ENCODE data around the gene MAT1A. TPM values are rescaled to one million over a fixed set of nuclear protein-coding genes. Genes with fewer than 3 reads are reported as not detected.

The MAT1A gene
- total and polyA plus RNA-seq, 2 of the 13 experiments (the other 11 are each of a cell fraction or from before 2014, with no cell fraction given): 57.1 to 76.9 TPM

DNA sequence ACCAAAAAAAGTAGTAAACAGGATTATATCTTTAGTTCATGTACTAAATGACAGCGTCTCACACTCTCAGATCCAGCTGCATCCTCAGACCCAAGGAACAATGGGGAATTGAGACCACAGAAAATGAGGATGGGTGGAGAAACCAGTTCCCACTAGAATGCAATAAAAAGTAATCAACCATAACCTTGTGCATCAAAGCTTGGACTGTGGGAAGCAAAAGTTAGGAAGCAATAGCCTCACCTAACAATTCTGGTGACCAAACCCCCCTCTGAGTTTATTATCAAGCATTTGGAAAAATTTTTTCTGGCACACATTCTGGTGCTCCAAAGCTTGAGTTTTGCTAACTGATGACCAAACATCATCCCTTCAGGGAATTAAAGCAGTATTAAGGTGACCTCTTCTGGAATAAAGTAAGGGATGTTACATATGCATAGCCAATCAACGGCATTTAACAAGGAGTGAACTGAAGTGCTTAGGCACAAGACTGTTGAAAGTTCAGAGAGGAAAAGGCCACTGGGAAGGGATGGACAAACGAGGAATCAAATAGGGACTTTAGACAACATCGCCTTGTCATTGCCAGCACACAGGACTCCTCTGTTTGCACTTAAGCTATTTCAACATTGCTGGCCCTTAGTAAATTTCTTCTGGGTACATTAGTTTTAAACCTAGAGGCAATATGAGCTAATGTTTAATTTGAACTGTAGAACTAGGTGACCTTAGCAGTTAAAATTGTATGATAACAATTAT, 1.2 kb upstream of the MAT1A start (continued):
- TF ChIP-seq ZNF790 (CRISPR knock-in tag; IDR thresholded peaks at IDR 0.05; ENCODE audit: borderline replicate concordance): no peak

DNA sequence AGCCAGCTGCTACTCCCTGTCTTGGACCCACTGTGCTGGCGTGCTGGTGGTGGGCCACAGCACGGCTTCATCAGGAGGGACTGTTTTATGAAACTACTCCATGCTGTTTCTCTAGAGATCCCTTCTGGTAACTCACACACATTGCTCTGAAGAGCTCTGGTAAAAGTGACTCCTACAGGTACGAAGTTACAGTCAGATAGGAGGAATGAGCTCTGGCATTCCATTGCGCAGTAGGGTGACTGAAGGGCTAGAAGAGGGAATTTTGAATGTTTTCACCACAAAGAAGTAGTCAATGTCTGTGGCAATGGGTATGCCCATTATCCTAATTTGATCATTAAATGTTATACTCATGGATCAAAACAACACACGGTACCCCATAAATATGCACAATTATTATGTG, 609 bp downstream of the MAT1A start:
- Histone ChIP-seq H2AFZ (ENCODE audit: low read length) (no peak overlapping the region), H3K27me3 (ENCODE audit: control insufficient read depth in 1 of 2, insufficient read depth in 2 of 2, low read length in 2 of 2) (no peaks in the 10 kb centered on the region; a peak in 1 of 5 replicates), H3K27ac (ENCODE audit: extremely low read length, insufficient read depth, low read length) (peak overlapping the region; percentile 94), H3K4me1 (ENCODE audit: insufficient read depth, low read length) (peaks cover 100% of the 10 kb centered on the region), H3K9ac (ENCODE audit: insufficient read depth, low read depth, low read length) (peak overlapping the region; percentile 65), H3K4me3 (replicated peaks in 1 of 3; ENCODE audit: insufficient read depth in 1 of 3, low read depth in 2 of 3, low read length in 3 of 3) (peak overlapping the region; percentile 14 to 67 (median 62); a peak in 5 of 6 replicates), H3K4me2 (ENCODE audit: low read depth, low read length) (peak overlapping the region; percentile 89), H3K79me2 (ENCODE audit: insufficient read depth, low read length) (peaks cover 52% of the 10 kb centered on the region), H3K36me3 (replicated peaks in 1 of 2; ENCODE audit: control insufficient read depth in 1 of 2, insufficient read depth in 2 of 2, low read length in 2 of 2) (peaks cover 2 to 16% of the 10 kb centered on the region in 2 experiments), H4K20me1 (ENCODE audit: insufficient read depth, low read length) (no peaks in the 10 kb centered on the region), H3K9me3 (ENCODE audit: low read length) (no peaks in the 10 kb centered on the region)
- CTCF ChIA-PET (ENCODE audit: low intra/inter-chr PET ratio, low total read pairs): interaction anchor here (2.0 kb wide), 1 partner anchor 28 kb away, joined by 11 read pairs; no protein-coding TSS in a partner anchor
- POLR2A ChIA-PET: interaction anchor here (1.0 to 6.5 kb wide), 9 partner anchors 7 to 207 kb away, joined by 3 to 69 read pairs (median 6); partner anchors contain the start of gene PRXL2A
- WGBS (ENCODE audit: low lambda C conversion rate): 44% methylated on average over 5 of the region's 5 CpGs
- in situ Hi-C loops (cut with HindIII; ENCODE audit: extremely low pct_ligation_motif_present, low pct_unique_long_range_greater_than_20kb) (no loop called here), intact Hi-C loops (cut with micrococcal nuclease; ENCODE audit: unreplicated experiment) (loop anchor here (1.0 kb wide), 1 partner anchor 28 kb away; no protein-coding TSS in a partner anchor)
- ATAC-seq (peak; percentile 51), FAIRE-seq (no peak), DNase-seq (ENCODE audit: low spot score) (no peak)
- no TSS peak for BruUV-seq (replicated peaks)
- TF ChIP-seq ZNF570 (CRISPR knock-in tag; IDR thresholded peaks at IDR 0.05; ENCODE audit: borderline replicate concordance) (no peak), MBD4 (IDR thresholded peaks at IDR 0.05; ENCODE audit: borderline replicate concordance, low read length) (0 out of 2 replicates have a peak, but pooled peaks have one; percentile 19), ZNF235 (CRISPR knock-in tag; IDR thresholded peaks at IDR 0.05; ENCODE audit: borderline replicate concordance) (no peak), PRMT3 (CRISPR knock-in tag; IDR thresholded peaks at IDR 0.05; ENCODE audit: borderline replicate concordance, low read depth) (no peak), TAF15 (IDR thresholded peaks at IDR 0.05; ENCODE audit: low read depth, low read length, poor library complexity, severe bottlenecking) (no peak), ZNF746 (CRISPR knock-in tag; IDR thresholded peaks at IDR 0.05) (no peak), ERF (CRISPR knock-in tag; IDR thresholded peaks at IDR 0.05) (no peak), KLF16 (CRISPR knock-in tag; IDR thresholded peaks at IDR 0.05) (no peak), ZNF124 (CRISPR knock-in tag; IDR thresholded peaks at IDR 0.05) (no peak), ZNF331 (CRISPR knock-in tag; IDR thresholded peaks at IDR 0.05) (no peak), ZNF674 (CRISPR knock-in tag; IDR thresholded peaks at IDR 0.05; ENCODE audit: low read depth) (no peak), ZNF138 (CRISPR knock-in tag; IDR thresholded peaks at IDR 0.05; ENCODE audit: low read depth) (no peak), ZNF562 (CRISPR knock-in tag; IDR thresholded peaks at IDR 0.05; ENCODE audit: borderline replicate concordance) (no peak), TCF7L2 (IDR thresholded peaks at IDR 0.05; ENCODE audit: low read depth, low read length) (no peak), SIN3B (IDR thresholded peaks at IDR 0.05; ENCODE audit: low read length) (peak; percentile 69)
- TF ChIP-seq, protein P1, sequence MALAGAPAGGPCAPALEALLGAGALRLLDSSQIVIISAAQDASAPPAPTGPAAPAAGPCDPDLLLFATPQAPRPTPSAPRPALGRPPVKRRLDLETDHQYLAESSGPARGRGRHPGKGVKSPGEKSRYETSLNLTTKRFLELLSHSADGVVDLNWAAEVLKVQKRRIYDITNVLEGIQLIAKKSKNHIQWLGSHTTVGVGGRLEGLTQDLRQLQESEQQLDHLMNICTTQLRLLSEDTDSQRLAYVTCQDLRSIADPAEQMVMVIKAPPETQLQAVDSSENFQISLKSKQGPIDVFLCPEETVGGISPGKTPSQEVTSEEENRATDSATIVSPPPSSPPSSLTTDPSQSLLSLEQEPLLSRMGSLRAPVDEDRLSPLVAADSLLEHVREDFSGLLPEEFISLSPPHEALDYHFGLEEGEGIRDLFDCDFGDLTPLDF (CRISPR knock-in tag; IDR thresholded peaks at IDR 0.05): no peak
- TF ChIP-seq, protein P2, sequence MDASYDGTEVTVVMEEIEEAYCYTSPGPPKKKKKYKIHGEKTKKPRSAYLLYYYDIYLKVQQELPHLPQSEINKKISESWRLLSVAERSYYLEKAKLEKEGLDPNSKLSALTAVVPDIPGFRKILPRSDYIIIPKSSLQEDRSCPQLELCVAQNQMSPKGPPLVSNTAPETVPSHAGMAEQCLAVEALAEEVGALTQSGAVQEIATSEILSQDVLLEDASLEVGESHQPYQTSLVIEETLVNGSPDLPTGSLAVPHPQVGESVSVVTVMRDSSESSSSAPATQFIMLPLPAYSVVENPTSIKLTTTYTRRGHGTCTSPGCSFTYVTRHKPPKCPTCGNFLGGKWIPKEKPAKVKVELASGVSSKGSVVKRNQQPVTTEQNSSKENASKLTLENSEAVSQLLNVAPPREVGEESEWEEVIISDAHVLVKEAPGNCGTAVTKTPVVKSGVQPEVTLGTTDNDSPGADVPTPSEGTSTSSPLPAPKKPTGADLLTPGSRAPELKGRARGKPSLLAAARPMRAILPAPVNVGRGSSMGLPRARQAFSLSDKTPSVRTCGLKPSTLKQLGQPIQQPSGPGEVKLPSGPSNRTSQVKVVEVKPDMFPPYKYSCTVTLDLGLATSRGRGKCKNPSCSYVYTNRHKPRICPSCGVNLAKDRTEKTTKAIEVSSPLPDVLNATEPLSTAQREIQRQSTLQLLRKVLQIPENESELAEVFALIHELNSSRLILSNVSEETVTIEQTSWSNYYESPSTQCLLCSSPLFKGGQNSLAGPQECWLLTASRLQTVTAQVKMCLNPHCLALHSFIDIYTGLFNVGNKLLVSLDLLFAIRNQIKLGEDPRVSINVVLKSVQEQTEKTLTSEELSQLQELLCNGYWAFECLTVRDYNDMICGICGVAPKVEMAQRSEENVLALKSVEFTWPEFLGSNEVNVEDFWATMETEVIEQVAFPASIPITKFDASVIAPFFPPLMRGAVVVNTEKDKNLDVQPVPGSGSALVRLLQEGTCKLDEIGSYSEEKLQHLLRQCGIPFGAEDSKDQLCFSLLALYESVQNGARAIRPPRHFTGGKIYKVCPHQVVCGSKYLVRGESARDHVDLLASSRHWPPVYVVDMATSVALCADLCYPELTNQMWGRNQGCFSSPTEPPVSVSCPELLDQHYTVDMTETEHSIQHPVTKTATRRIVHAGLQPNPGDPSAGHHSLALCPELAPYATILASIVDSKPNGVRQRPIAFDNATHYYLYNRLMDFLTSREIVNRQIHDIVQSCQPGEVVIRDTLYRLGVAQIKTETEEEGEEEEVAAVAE (CRISPR knock-in tag; IDR thresholded peaks at IDR 0.05; ENCODE audit: borderline replicate concordance): 0 out of 2 replicates have a peak, but pooled peaks have one; percentile 2

All from HepG2 (cell line).